ENCODE measurements around the gene CREBL2.

The CREBL2 gene

DNA sequence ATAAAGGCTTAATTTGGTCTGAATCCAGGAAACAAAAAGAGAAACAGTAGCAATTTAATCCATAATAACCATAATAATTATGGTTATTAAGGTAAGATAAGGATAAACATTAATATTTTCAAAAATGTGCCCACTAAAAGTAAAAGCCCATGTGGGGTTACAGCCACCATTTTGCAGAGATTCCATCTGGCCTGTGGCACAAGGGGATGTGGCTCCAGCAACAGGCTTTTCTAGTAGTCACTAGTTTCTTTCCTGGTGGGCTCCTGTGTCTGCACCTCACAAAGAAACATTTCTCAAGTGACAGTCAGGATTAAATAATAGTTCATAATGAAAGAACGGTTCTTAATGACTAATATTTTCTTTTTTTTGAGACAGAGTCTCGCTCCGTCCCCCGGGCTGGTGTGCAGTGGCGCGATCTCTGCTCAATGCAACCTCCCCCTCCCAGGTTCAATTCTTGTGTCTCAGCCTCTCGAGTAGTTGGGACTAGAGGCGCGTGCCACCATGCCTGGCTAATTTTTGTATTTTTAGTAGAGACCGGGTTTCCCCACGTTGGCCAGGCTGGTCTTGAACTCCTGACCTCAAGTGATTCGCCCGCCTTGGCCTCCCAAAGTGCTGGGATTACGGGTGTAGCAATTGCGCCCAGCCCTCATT lies 52.1 kb downstream of the CREBL2 start:
- no peak for DNase-seq (ENCODE audit: insufficient read length, low spot score)
- TF ChIP-seq SPI1 (IDR thresholded peaks at IDR 0.05; ENCODE audit: low read depth, low read length) (no peak), PAX5 (IDR thresholded peaks at IDR 0.05; ENCODE audit: insufficient read depth, low read length, severe bottlenecking) (peak; percentile 20), TAF1 (IDR thresholded peaks at IDR 0.05; ENCODE audit: low read depth, low read length) (no peak), POLR2AphosphoS5 (IDR thresholded peaks at IDR 0.05; ENCODE audit: low read depth, low read length) (no peak), POLR2A (IDR thresholded peaks at IDR 0.05; ENCODE audit: low read depth, low read length) (no peak)
- FAIRE-seq = peak; percentile 40

DNA sequence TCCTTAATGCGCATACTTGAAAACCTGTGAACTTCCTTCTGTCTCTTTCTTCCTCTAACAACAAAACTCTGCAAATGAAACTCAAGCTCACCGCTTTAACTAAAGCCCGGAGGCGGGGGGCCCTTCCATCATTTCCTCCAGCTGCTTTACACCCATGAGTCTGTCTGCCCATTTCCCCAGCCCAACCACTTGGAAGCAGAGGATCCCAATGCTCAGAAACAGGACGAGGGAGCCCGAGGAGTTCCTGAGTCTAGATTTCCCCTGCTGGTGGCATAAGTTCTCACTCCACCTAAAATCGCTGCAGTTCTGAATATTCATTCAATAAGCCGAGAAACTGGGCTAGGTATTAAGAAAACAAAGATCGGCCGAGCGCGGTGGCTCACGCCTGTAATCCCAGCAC lies 53.5 kb downstream of the CREBL2 start:
- DNase-seq (ENCODE audit: insufficient read length, low spot score) (no peak), FAIRE-seq (no peak)
- TF ChIP-seq POLR2AphosphoS5 (IDR thresholded peaks at IDR 0.05; ENCODE audit: low read depth, low read length) (no peak), TAF1 (IDR thresholded peaks at IDR 0.05; ENCODE audit: low read depth, low read length) (no peak), SPI1 (IDR thresholded peaks at IDR 0.05; ENCODE audit: low read depth, low read length) (no peak), PAX5 (IDR thresholded peaks at IDR 0.05; ENCODE audit: insufficient read depth, low read length, severe bottlenecking) (no peak), POLR2A (IDR thresholded peaks at IDR 0.05; ENCODE audit: low read depth, low read length) (no peak), POU2F2 (IDR thresholded peaks at IDR 0.05; ENCODE audit: low read depth, low read length) (no peak)

DNA sequence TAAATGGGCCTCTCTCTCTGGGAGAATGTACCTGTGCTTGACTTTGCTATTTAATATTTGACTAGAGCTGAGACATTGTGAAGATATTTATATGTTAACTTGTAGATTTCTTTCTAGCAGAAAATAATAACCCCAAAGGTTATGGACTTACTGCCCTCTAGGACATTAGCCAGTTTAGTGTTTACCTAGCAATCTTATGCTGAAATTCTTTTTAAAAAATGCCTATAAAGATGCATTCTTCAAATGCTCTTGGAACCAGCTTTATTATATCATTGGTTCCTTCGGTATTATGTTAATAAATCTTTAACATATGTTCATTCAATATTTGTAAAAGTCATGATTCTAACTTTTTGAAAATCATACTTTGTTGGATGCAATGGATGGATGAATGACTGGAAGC lies 56.3 kb downstream of the CREBL2 start:
- DNase-seq (ENCODE audit: insufficient read length, low spot score) (no peak), FAIRE-seq (no peak)
- TF ChIP-seq SPI1 (IDR thresholded peaks at IDR 0.05; ENCODE audit: low read depth, low read length) (no peak), POU2F2 (IDR thresholded peaks at IDR 0.05; ENCODE audit: low read depth, low read length) (no peak), PAX5 (IDR thresholded peaks at IDR 0.05; ENCODE audit: insufficient read depth, low read length, severe bottlenecking) (no peak), POLR2AphosphoS5 (IDR thresholded peaks at IDR 0.05; ENCODE audit: low read depth, low read length) (no peak), POLR2A (IDR thresholded peaks at IDR 0.05; ENCODE audit: low read depth, low read length) (no peak)

DNA sequence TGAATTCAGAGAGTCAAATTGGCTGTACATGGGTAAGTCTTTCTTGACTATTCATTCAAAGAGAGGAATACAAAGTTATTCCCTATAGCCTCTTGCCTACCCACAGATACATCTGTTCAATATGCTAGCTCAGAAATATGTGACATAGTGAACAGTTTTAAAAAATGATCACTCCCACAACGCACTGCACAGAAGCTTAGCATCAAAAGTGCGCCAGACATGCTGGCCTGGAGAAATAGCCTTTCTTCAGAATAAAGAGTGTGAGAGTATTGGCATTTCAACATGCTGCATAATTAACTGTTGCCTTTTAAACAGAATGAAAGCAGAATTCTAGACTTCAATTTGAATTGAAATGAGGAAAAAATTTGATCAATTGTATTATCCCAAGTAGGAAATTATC lies 57.3 kb downstream of the CREBL2 start:
- no peak for FAIRE-seq
- TF ChIP-seq POLR2AphosphoS5 (IDR thresholded peaks at IDR 0.05; ENCODE audit: low read depth, low read length) (no peak), POLR2A (IDR thresholded peaks at IDR 0.05; ENCODE audit: low read depth, low read length) (no peak), SPI1 (IDR thresholded peaks at IDR 0.05; ENCODE audit: low read depth, low read length) (no peak), TAF1 (IDR thresholded peaks at IDR 0.05; ENCODE audit: low read depth, low read length) (no peak), POU2F2 (IDR thresholded peaks at IDR 0.05; ENCODE audit: low read depth, low read length) (no peak), PAX5 (IDR thresholded peaks at IDR 0.05; ENCODE audit: insufficient read depth, low read length, severe bottlenecking) (no peak)
- no peak for DNase-seq (ENCODE audit: insufficient read length, low spot score)

DNA sequence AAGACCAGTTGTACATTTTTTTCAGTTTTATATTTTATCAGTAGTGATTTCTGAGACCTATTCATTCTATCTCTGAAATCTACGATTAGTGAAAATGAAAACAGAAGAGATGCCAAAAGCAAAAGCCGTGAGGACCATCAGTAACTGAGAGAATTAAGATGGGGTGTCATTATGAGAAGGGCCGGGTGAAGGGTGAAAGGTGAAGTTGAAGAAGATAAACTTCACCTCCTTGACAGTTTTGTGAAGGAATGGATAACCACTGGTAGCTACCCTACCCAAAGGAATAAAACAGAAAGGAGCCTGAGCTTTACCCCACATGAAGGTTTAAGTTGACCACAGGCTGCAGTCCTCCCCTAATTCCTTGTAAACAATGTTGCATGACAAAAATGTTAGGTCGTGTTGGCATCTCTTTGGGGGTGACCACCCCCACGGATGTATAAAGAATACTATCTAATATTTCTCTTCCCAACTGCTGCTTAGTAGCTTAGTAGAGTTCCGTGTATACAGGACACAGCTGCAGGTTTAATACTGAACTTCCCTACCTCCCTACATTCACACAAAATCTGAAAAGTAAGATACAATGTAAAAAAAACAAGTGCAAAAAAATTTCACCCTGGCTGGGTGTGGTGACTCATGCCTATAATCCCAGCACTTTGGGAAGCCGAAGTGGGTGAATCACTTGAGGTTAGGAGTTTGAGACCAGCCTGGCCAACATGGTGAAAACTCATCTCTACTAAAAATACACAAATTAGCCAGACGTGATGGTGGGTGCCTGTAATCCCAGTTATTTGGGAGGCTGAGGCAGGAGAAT lies 60.4 kb downstream of the CREBL2 start:
- no peak for DNase-seq (ENCODE audit: insufficient read length, low spot score)
- TF ChIP-seq SPI1 (IDR thresholded peaks at IDR 0.05; ENCODE audit: low read depth, low read length) (no peak), TAF1 (IDR thresholded peaks at IDR 0.05; ENCODE audit: low read depth, low read length) (no peak)
- no peak for FAIRE-seq

DNA sequence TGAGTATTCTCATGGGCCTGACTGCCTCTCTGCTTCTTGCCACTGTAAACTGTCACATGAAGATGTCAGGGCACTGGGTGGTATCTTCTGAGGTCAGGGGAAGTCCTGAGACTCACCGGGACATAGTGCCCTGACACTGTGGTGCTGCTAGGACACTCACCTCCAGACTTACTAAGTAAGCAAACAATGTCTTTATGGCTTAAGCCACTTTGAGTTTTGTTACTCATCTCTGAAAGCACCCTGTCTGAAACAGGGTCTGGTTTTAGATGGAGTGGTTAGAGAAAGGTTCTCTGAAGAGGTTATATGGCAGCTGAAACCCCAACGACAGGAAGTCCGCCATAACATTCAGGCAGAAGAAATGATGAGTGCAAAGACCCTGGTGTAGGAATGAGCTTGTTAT lies 61.6 kb downstream of the CREBL2 start:
- no peak for DNase-seq (ENCODE audit: insufficient read length, low spot score)
- no peak for TF ChIP-seq POLR2A (IDR thresholded peaks at IDR 0.05; ENCODE audit: low read depth, low read length)
- TF ChIP-seq PAX5 (IDR thresholded peaks at IDR 0.05; ENCODE audit: insufficient read depth, low read length, severe bottlenecking) = no peak
- TF ChIP-seq POU2F2 (IDR thresholded peaks at IDR 0.05; ENCODE audit: low read depth, low read length) = no peak
- no peak for TF ChIP-seq SPI1 (IDR thresholded peaks at IDR 0.05; ENCODE audit: low read depth, low read length)
- no peak for TF ChIP-seq POLR2AphosphoS5 (IDR thresholded peaks at IDR 0.05; ENCODE audit: low read depth, low read length)
- no peak for TF ChIP-seq TAF1 (IDR thresholded peaks at IDR 0.05; ENCODE audit: low read depth, low read length)
- FAIRE-seq = peak; percentile 86

DNA sequence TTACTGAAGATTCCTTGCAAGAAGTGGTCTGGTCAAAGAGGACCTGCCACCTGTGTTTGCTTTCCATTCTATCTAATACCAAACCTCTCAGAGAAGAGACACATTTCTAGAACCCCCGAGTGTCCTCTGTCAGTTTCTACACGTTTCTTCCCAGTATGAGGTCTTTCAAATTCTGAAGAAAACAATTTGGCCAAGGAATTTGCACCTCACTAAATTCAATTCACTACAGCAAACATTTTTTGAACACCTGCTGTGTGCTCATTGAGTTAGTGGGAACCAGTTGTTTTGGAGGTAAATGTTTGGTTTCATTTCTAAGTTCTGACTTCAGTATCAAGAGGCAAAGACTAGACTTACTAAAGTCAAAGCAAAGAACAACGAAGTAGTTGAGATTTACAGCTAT lies 64.9 kb downstream of the CREBL2 start:
- FAIRE-seq = no peak
- TF ChIP-seq SPI1 (IDR thresholded peaks at IDR 0.05; ENCODE audit: low read depth, low read length) (no peak), PAX5 (IDR thresholded peaks at IDR 0.05; ENCODE audit: insufficient read depth, low read length, severe bottlenecking) (no peak), POU2F2 (IDR thresholded peaks at IDR 0.05; ENCODE audit: low read depth, low read length) (no peak)
- no peak for DNase-seq (ENCODE audit: insufficient read length, low spot score)

DNA sequence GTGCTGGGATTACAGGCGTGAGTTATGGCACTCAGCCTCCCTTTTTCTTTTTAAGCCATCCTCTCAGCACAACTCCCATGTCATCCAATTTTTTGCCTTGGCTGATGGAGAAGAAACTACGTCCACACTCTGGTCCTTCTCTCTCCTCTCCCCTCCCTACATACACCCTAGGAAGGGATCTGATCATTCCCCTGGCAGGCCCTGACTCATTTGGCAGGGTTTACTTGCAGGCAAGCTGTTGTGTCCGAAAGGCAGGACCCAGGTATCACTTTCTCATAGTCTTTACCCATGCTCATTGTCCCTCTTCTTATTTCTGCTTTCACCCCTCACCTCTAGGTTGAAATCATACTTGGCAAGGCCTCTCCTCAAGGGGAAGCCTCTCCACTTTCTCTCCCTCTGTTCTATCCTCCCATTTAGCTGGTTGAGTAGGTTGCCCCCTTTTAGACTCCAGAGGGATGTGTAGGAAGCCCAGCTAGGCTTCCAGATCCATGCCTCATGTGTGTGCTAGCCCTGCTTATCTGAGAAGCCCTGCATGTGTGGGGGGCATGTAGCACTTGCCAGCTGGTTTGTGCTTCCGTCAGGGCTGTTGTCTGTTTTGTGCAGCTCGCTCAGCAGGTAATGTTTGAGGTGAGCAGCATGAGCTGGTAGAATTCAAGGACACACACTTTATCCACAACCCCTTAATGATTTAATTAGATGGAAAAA lies 69.5 kb downstream of the CREBL2 start:
- FAIRE-seq (no peak), DNase-seq (ENCODE audit: insufficient read length, low spot score) (no peak)
- TF ChIP-seq PAX5 (IDR thresholded peaks at IDR 0.05; ENCODE audit: insufficient read depth, low read length, severe bottlenecking) (no peak), SPI1 (IDR thresholded peaks at IDR 0.05; ENCODE audit: low read depth, low read length) (no peak), POU2F2 (IDR thresholded peaks at IDR 0.05; ENCODE audit: low read depth, low read length) (no peak), POLR2AphosphoS5 (IDR thresholded peaks at IDR 0.05; ENCODE audit: low read depth, low read length) (no peak), TAF1 (IDR thresholded peaks at IDR 0.05; ENCODE audit: low read depth, low read length) (no peak), POLR2A (IDR thresholded peaks at IDR 0.05; ENCODE audit: low read depth, low read length) (no peak)

DNA sequence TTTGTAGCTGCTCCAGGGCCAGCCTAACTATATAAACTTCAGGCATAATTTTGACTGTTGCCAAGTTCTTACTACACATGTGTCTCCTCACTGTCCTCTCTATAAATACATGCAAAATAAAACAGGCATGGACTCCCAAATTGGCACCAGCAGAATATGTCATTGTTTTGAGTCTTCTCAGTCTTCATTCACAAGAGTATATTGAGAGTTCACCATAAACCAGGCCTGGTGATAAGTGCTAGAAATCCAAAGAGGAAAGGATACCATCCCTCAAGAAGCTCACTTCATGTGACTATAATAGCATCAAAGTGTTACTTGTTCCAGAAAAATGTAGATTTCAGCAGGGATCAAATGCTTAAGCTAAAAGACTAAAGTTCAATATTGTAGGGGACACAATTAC lies 70.6 kb downstream of the CREBL2 start:
- no peak for DNase-seq (ENCODE audit: insufficient read length, low spot score)
- no peak for TF ChIP-seq TAF1 (IDR thresholded peaks at IDR 0.05; ENCODE audit: low read depth, low read length)
- no peak for TF ChIP-seq POU2F2 (IDR thresholded peaks at IDR 0.05; ENCODE audit: low read depth, low read length)
- TF ChIP-seq SPI1 (IDR thresholded peaks at IDR 0.05; ENCODE audit: low read depth, low read length) = no peak
- no peak for TF ChIP-seq POLR2AphosphoS5 (IDR thresholded peaks at IDR 0.05; ENCODE audit: low read depth, low read length)
- no peak for TF ChIP-seq PAX5 (IDR thresholded peaks at IDR 0.05; ENCODE audit: insufficient read depth, low read length, severe bottlenecking)
- no peak for TF ChIP-seq POLR2A (IDR thresholded peaks at IDR 0.05; ENCODE audit: low read depth, low read length)
- FAIRE-seq = no peak
